Measurements from ENCODE around the gene LRFN4.

LRFN4 gene

GRCh38 chr11:66904055-66904454 lies 47.2 kb downstream of the LRFN4 start:
- Histone ChIP-seq H3K4me3 (ENCODE audit: low read depth, low read length) (no peak overlapping the region), H3K27ac (ENCODE audit: low read depth, low read length) (no peak overlapping the region), H3K27me3 (ENCODE audit: control insufficient read depth, insufficient read depth, low read length) (no peaks in the 10 kb centered on the region)

GRCh38 chr11:66904561-66904960 lies 47.7 kb downstream of the LRFN4 start:
- H3K27me3 ChIP-seq (ENCODE audit: control insufficient read depth, insufficient read depth, low read length) = no peaks in the 10 kb centered on the region
- H3K27ac ChIP-seq (ENCODE audit: low read depth, low read length) = no peak overlapping the region
- no peak overlapping the region for H3K9ac ChIP-seq (ENCODE audit: low read length)
- H3K9me3 ChIP-seq (ENCODE audit: control insufficient read depth, insufficient read depth, low read depth, low read length) = no peaks in the 10 kb centered on the region
- H3K36me3 ChIP-seq (ENCODE audit: control insufficient read depth, insufficient read depth, low read length) = no peaks in the 10 kb centered on the region
- H3K4me1 ChIP-seq (ENCODE audit: control insufficient read depth, insufficient read depth, low read length) = peaks cover 37% of the 10 kb centered on the region
- H3K4me3 ChIP-seq (ENCODE audit: low read depth, low read length) = no peak overlapping the region

More at GRCh38 chr11:66904055-66904454, 47.2 kb downstream of the LRFN4 start:
- Histone ChIP-seq H3K36me3 (ENCODE audit: control insufficient read depth, insufficient read depth, low read length) (no peaks in the 10 kb centered on the region), H3K4me1 (ENCODE audit: control insufficient read depth, insufficient read depth, low read length) (peaks cover 37% of the 10 kb centered on the region), H3K9me3 (ENCODE audit: control insufficient read depth, insufficient read depth, low read depth, low read length) (no peaks in the 10 kb centered on the region), H3K9ac (ENCODE audit: low read length) (no peak overlapping the region)

DNA sequence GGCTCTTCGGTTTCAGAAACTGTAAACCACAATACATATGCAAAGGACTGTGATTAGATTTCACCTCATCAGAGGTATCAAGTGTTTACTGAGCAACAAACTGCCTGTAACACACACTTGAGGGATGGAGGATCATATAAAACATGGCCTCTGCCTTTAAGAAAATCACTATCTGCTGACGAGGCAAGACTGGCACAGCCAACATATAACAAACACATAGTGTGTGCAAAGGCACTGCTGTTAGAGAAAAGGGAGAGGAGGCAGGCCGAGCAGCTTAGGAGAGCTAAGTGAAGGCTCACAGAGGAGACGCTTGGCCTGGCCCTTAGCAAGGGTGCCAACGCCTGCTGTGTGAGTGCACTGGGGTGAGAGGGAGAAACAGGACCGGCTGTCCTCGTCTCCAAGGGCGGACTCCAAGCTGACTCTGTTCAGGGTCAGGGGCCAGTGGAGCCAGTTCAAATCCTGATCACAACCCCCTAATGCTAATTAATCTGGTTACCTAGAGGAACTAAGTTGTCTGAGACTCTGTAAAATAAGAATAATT lies 48.2 kb downstream of the LRFN4 start:
- no peak overlapping the region for H3K9ac ChIP-seq (ENCODE audit: low read length)
- H3K4me3 ChIP-seq (ENCODE audit: low read depth, low read length) = no peak overlapping the region
- no peaks in the 10 kb centered on the region for H3K9me3 ChIP-seq (ENCODE audit: control insufficient read depth, insufficient read depth, low read depth, low read length)
- H3K36me3 ChIP-seq (ENCODE audit: control insufficient read depth, insufficient read depth, low read length) = no peaks in the 10 kb centered on the region
- H3K27me3 ChIP-seq (ENCODE audit: control insufficient read depth, insufficient read depth, low read length) = no peaks in the 10 kb centered on the region
- H3K27ac ChIP-seq (ENCODE audit: low read depth, low read length) = no peak overlapping the region
- H3K4me1 ChIP-seq (ENCODE audit: control insufficient read depth, insufficient read depth, low read length) = peaks cover 37% of the 10 kb centered on the region

DNA sequence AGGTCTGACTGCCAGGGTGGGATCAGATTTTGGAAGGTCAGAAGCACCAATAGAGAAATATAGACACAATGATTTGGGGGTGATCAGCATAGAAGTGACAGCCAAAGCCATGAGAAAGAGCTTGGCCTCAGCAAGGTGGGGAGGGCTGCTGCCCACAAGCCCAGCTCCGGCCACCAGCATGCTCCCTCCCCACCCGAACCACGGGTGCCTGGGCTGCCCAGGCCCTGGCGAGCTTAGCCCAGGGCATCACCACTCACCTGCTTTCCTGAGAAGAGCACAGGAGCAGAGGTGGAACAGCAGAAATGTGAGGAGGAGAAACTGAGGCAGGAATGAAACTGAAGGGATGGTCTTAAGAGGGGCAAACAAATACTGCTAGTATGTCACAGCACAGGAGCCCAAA lies 48.8 kb downstream of the LRFN4 start:
- H3K4me3 ChIP-seq (ENCODE audit: low read depth, low read length) = no peak overlapping the region
- peaks cover 43% of the 10 kb centered on the region for H3K4me1 ChIP-seq (ENCODE audit: control insufficient read depth, insufficient read depth, low read length)
- H3K9ac ChIP-seq (ENCODE audit: low read length) = no peak overlapping the region
- no peaks in the 10 kb centered on the region for H3K27me3 ChIP-seq (ENCODE audit: control insufficient read depth, insufficient read depth, low read length)
- no peaks in the 10 kb centered on the region for H3K36me3 ChIP-seq (ENCODE audit: control insufficient read depth, insufficient read depth, low read length)
- H3K9me3 ChIP-seq (ENCODE audit: control insufficient read depth, insufficient read depth, low read depth, low read length) = no peaks in the 10 kb centered on the region
- no peak overlapping the region for H3K27ac ChIP-seq (ENCODE audit: low read depth, low read length)

DNA sequence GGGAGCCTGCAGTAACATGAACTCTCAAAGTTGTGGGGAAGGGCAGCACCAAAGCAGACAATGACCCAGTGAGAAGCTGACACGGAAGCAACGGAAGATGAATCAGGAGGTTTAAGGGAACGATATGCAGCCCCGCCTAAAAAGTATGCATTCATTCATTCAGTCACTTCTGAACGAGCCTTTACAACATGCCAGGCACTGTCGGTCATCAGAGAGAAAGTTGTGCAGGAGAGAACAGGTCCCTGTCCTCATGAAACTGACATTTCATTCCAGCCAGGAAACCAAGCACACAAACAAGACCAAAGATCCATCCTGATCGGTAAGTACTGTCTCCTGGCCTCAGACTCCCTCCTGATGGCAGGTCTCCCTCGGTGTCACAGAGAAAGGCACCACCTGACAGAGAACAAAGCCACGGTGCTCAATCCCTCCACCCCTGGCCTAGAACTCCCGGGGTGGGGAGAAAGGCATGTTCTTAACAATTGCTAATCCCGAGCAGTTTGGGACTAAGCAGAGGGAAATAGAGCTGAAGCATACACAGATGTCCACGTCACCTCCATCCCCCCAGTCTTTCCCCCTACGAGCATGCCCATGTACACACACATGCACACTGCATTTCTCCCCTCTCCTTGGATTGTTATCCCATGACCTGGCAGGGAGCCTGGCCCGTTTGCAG lies 49.3 kb downstream of the LRFN4 start:
- Histone ChIP-seq H3K27me3 (ENCODE audit: control insufficient read depth, insufficient read depth, low read length) (no peaks in the 10 kb centered on the region), H3K4me3 (ENCODE audit: low read depth, low read length) (peak overlapping the region; percentile 6; the same call in 1 of the 2 replicates), H3K4me1 (ENCODE audit: control insufficient read depth, insufficient read depth, low read length) (peaks cover 44% of the 10 kb centered on the region), H3K27ac (ENCODE audit: low read depth, low read length) (0 out of 2 replicates have a peak overlapping the region, but pooled peaks have one; percentile 30), H3K36me3 (ENCODE audit: control insufficient read depth, insufficient read depth, low read length) (no peaks in the 10 kb centered on the region), H3K9me3 (ENCODE audit: control insufficient read depth, insufficient read depth, low read depth, low read length) (no peaks in the 10 kb centered on the region), H3K9ac (ENCODE audit: low read length) (no peak overlapping the region)

DNA sequence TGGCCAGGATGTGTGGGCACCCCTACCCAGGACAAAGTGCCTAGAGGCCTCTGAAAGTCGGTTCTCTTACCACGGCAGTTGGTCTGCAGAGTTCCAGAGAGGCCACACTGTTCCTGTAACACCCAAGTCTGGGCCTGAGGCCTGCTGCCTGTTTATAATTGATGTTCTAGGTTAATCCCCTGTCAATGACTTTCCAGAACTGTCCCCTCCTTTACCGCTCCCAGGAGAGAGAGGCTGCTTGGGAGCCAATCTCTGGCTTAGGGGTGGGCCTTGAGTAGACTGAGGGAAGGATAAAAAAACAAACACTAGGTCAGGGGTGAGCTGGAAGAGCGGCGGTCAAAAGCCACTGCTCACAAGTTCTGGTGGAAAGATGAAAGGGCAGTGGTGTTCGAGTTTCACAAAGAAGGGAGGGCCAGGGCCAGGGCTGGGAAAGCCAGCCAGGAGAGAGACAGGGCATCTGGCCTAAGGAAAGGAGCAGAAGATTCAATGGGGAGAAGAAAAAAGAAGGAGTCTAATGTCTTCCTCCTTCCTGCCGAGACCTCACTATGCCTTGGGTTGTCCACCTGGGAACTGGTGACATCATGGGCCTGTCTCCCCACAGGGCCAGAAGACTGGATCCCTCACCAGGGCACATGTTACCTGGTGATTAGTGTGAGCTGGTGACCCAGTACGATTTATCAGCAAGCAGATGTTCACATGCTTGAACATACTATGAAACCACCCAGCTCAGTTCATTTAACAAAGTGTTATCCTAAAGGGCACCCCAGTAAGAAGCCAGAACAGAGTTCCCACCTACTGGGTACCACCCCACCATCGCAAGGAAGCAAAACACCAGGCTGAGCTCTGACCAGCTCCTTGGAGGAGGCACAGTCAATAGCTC lies 51.1 kb downstream of the LRFN4 start:
- H3K9me3 ChIP-seq (ENCODE audit: control insufficient read depth, insufficient read depth, low read depth, low read length) = no peaks in the 10 kb centered on the region
- no peak overlapping the region for H3K27ac ChIP-seq (ENCODE audit: low read depth, low read length)
- H3K9ac ChIP-seq (ENCODE audit: low read length) = no peak overlapping the region
- H3K36me3 ChIP-seq (ENCODE audit: control insufficient read depth, insufficient read depth, low read length) = no peaks in the 10 kb centered on the region
- H3K4me3 ChIP-seq (ENCODE audit: low read depth, low read length) = no peak overlapping the region
- H3K27me3 ChIP-seq (ENCODE audit: control insufficient read depth, insufficient read depth, low read length) = no peaks in the 10 kb centered on the region
- peaks cover 53% of the 10 kb centered on the region for H3K4me1 ChIP-seq (ENCODE audit: control insufficient read depth, insufficient read depth, low read length)

- H3K9ac ChIP-seq (ENCODE audit: low read length) = no peak overlapping the region
- H3K27me3 ChIP-seq (ENCODE audit: control insufficient read depth, insufficient read depth, low read length) = no peaks in the 10 kb centered on the region
- no peak overlapping the region for H3K27ac ChIP-seq (ENCODE audit: low read depth, low read length)
Observed at GRCh38 chr11:66909181-66909580, 52.3 kb downstream of the LRFN4 start.

GRCh38 chr11:66910016-66910415 lies 53.2 kb downstream of the LRFN4 start:
- no peak overlapping the region for H3K27ac ChIP-seq (ENCODE audit: low read depth, low read length)
- H3K9ac ChIP-seq (ENCODE audit: low read length) = no peak overlapping the region
- H3K27me3 ChIP-seq (ENCODE audit: control insufficient read depth, insufficient read depth, low read length) = no peaks in the 10 kb centered on the region
- H3K4me1 ChIP-seq (ENCODE audit: control insufficient read depth, insufficient read depth, low read length) = peaks cover 46% of the 10 kb centered on the region
- no peaks in the 10 kb centered on the region for H3K9me3 ChIP-seq (ENCODE audit: control insufficient read depth, insufficient read depth, low read depth, low read length)
- no peak overlapping the region for H3K4me3 ChIP-seq (ENCODE audit: low read depth, low read length)
- no peaks in the 10 kb centered on the region for H3K36me3 ChIP-seq (ENCODE audit: control insufficient read depth, insufficient read depth, low read length)

More at GRCh38 chr11:66909181-66909580, 52.3 kb downstream of the LRFN4 start:
- Histone ChIP-seq H3K36me3 (ENCODE audit: control insufficient read depth, insufficient read depth, low read length) (no peaks in the 10 kb centered on the region), H3K9me3 (ENCODE audit: control insufficient read depth, insufficient read depth, low read depth, low read length) (no peaks in the 10 kb centered on the region), H3K4me1 (ENCODE audit: control insufficient read depth, insufficient read depth, low read length) (peaks cover 49% of the 10 kb centered on the region), H3K4me3 (ENCODE audit: low read depth, low read length) (no peak overlapping the region)
